Measurements from ENCODE around the gene PKNOX2.

PKNOX2 gene

DNA sequence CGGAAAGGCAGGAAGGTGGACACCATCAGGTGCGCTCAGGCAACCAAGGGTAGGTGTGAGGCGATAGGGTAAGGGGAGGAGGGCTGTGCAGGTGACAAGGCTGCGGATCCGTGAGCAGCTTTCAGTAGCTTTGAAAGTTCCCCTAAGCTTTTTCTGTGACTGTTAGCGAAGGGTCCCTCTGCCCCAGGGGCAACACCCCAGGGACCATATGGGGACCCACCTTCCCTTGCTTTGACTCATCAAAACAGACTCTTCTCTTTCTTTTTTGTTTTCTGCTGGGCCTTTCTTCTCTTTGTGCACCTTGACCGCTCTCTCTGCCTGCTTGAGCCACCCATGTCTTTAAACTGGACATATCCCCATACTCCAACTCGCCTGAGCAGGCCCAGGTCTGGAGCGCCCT is 194.6 kb downstream of the PKNOX2 start:
- DNase-seq (ENCODE audit: low read depth) = no peak

DNA sequence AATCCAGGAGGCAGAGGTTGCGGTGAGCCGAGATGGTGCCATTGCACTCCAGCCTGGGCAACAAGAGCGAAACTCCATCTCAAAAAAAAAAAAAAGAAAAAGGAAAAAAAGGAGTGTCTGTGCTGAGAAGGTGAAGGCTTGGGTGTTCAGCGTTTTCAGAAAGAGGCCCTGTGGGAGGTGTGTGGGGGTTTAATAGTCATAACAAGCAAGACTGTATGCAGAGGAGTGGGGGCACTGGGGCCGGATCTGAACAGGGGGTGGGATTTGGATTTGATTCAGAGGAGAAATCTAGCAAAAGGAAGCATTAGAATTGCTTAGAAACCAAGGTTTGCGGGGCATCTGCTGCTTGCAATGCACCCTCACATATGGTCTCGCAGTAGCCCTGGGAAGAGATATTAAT is 195.5 kb downstream of the PKNOX2 start:
- DNase-seq (ENCODE audit: low read depth) = no peak

DNA sequence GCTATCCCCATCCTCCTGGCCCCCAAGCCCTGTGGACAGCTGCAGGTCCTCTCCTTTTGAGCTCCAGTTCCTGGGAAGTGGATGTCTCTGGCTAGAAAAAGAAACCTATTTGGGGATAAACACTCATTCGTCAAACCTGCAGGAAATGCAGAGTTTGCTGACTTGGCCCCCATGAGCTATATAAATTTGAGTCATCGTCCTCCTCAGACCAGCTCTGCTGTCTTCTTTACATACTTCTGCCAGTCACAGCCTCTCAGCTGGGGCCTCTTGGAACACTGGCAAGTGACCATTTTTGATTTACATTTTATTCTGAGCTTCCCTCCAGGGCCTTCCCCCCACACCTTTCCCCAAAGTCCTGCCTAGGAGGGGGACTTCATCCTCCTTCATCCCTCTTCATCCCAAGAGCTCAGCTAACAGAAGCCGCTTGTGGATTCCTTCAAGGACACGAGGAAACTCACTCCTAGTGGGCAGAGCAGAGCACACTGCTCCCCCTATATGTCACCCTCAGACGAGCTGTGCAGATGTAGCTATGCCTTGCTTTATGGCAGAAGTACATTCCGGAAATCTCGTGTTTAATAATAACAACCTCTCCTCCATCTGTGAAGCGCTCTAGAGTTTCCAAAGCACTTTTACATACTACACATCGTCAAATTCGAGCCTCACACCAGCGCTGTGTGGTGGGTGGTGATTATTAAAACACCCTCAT is 199.7 kb downstream of the PKNOX2 start:
- DNase-seq (ENCODE audit: low read depth) = no peak

DNA sequence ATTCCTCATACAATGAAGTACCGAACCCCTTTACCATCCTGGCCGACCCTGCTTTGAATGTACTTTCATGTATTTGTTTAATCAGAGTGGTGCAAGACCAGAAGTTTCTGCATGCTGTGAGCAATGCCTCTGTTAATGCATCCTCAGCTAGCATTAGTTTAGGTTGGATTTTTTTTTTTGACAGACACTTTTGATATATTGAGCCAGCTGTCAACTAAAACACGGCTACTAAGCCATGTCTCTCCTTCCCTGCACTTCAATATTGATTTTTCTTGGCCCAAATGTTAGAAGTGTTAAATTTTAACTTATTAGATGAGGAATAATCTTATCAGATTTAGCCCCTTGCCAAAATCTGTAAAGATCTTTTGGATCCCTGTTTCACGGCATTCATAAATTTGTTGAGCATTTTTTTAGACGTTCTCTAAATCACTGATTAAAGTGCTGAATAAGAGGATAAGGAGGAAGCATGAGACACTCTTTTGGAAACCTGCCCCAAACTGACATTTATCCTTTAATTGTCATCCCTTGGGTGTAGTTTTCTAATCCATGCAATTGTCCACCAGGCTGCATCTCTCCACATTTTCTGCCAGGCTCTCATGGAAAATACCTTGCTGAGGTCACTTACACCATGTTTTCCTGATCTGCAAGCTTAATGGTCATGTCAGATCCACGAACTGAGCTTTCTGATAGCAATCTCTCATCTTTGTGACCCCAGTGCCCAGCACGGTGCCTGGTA is 200.8 kb downstream of the PKNOX2 start:
- DNase-seq (ENCODE audit: low read depth) = no peak

DNA sequence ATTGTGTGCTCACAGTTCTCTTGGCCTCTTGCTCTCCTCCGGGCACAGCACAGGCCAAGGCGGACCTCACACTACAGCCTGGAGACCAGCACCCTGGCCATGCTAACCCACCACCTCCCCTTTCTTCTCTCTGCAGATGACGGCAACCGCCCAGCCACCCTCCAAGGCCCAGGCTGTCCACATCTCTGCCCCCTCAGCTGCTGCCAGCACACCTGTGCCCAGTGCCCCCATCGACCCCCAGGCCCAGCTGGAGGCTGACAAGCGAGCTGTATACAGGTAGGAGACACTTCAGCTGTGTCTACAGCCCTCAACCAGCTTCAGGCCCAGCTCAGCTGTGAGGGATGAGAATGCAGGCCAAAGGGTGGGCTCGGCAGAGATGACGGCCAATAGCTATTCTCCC is 203.2 kb downstream of the PKNOX2 start:
- no peak for DNase-seq (ENCODE audit: low read depth)

DNA sequence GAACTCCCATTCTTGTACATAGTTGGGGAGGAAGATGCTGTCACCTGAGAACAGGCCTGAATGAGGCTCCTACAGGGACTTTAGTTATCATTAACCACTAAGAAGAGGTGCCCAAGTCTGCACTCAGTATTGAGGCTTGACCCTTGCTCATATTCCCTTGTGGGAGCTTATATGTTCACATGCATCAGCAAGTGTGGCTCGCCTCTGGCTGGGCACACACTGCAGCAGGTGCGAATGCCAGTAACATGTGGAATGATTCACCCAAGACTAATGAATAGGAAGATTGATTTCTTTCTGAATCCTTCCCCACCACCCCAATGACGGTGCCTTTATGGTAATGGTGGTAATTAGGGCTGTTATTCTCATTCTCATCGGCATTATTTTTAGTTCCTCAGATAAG is 204.2 kb downstream of the PKNOX2 start:
- DNase-seq (ENCODE audit: low read depth) = no peak

DNA sequence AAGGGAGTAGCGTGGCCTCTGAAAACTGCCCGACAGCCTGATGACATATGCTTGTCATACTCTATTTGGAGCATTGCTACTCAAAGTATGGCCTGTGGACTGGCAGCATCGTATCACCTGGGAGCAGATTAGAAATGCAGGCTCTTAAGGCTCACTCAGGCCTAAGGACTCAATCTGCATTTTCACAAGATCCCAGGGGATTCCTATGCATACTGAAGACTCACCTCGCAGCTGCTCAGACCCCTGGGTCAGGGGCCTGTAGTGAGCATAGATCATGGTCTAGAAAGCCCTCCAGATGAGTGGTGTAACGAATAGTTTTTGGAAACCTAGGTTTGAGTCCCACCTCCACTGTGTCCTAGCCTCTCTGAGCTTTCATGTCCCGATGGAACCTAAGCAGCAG is 205.3 kb downstream of the PKNOX2 start:
- no peak for DNase-seq (ENCODE audit: low read depth)

DNA sequence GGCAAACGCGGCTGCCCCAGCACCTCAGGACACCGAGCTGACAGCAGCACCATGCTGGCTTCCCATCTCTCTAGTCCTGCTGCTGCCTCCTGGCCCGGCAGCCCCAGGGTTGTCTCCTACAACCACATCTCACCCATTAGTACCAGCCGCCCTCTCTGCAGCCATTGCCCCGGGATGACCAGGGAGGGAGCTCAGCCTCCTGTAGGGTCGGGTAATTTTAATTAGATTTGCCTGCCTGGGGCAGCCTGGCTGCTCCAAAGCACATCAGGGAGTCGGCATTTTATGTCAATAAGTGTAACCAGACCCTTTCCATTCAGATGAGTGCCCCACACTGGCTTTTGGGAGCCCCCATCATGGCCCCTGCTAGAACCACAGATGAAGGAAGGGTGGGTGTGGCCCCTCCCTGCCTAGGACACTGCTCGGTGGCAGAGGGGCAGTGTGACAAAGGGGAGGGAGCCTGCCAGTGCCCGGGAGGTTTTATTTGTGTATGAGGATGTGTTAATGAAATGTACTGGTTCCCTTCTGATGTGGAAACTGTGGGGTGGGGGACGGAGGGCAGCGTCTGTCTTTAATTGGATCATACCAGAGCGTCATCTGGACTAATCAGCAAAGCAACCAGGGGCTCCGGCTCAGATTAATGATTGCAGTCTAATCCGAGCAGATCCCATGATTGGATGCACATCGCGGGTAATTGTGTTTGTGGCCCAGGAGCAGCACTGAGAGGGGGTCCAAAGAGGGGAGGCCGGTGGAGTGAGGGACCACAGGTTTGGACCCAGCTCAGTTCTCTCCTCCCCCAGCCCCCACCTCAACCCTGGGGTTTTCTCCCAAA is 206.2 kb downstream of the PKNOX2 start:
- no peak for DNase-seq (ENCODE audit: low read depth)

DNA sequence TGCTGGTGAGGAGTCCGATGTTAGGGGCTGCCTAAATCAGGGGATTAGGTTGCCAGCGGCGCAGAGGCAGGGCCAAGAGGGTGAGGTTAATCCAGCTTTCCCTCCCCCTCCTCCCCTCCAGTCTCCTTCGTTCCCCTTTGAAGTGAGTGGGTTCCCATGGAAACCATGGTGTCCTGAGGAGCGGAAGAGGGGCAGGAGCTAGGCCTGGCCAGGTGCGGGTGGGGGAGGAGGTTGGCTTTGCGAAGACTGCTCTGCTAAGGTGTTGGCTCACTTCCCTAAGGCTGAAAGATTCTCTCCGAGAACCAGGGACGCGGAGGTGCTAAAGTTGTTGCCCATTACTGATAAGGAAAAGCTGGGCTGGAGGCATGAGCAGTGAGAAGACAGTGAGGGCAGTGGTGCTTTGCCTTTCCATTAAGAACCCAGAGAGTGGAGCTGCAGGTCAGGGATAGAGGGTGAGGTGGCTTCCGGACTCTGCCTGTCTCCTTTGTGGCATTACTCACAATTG is 206.9 kb downstream of the PKNOX2 start:
- no peak for DNase-seq (ENCODE audit: low read depth)

DNA sequence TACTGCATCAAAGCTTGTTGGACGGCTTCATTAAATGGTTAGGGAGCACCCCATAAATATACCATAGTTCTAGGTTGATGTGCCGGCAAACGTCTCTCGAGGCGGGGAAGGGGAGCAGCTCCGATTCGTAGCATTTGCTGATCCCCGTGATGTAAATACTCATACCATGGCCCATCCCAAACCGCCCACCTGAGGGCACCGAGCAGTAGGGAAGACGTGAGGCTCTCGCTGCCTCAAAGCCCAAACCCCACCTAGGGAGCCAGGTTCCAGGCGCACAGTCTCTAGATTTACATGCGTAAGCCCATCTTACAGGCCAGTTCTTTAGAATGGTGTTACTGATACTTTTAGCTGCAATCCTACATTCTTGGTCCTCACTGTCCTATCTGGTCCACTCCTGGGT is 207.5 kb downstream of the PKNOX2 start:
- no peak for DNase-seq (ENCODE audit: low read depth)

DNA sequence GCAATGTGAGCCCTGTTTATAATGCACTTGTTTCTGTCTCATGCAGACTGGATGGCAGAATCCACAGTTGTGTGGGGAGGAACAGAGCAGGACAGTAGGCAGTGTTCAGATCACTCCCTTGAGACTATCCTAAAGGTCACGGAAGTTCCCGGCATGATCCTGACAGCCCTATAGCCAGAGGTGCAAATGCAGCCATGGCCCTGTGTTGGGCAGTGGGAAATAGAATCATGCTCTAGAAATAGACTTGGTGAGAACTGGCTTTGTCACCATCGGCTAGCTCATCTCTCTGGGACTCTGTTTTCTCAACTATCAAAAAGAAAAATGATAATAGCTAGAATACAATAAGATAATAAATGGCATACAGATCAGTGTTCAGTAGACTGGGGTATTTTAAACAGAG is 208.4 kb downstream of the PKNOX2 start:
- DNase-seq (ENCODE audit: low read depth) = no peak

DNA sequence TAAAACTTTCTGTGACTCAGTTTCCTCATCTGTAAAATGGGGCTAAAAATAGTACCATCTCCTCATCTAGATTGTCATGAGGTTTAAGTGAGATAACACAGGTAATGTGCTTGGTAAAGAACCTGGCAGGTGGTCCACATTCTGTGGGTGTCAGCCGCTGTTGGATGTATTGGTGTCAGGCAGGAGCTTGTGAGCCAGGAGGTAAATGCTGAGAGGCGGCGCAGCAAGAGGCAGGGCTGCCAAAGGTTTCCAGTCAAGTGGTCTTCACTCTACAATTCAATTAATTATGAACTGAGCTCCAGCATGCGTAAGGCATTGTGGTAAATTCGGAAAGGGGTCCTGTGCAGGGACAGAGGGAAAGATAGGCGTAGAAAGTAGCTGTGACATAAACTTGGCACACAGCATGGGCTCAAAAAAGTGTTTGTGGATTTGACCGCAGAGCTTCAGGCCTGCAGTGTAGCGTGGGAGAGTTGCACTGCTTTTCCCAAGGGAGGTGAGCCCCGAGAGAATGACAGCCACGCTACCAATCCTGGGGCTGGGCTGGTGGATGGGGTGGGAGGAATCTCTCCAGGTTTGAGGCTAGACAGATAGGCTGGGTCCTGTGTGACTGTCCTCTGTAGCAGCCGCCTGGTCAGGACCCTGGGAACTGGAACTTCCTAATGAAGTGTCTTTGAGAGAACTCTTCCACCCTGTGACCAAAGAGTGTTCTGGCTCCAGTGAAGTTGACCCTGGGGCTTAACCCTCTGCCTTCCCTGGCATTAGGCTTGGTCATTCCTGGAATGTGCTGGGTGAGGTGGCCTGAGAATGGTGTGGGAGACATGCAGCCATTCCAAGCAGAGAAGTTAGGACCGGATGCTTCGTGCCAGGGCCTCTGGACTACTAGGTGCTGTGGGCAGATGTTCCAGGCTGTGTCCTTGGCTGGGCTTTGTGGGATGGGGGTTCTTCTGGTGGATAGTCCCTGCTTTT is 209.2 kb downstream of the PKNOX2 start:
- no peak for DNase-seq (ENCODE audit: low read depth)

DNA sequence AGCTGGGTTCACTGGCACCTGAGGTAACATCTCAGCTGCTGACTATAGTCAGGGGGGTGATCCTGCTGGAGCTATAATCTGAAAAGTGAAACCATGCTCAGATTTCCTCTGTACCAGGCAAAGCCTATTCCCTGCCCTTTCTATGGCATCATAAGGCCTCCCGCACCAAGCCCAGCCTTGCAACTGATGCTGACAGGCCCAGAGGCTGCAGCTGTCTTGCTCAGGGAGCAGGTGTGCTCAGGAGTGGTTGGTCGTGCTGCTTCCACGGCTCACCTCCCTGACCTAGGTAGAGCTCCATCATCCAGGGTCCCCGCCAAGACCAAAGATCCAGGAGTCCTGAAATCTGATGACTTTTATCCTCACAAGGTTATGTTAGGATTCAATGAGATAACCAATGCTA is 209.8 kb downstream of the PKNOX2 start:
- no peak for DNase-seq (ENCODE audit: low read depth)

DNA sequence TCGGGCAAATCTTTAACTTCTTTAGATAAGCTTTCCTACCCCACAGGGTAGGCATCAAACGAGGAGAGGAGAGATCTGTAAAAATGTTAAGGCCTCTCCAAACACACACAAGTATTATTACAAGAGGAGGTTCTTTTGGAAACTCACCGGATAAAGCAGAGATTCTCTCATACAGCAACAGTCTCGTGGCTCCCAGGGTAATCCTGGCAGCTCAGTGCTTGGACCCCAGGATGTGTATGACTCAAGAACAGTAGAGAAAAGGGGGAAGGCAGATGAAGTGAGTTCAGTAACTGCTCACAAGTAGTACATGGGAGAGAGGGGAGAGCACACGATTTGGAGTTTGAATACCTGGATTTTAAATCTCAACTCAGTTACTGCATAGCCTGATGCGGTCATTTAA is 210.6 kb downstream of the PKNOX2 start:
- no peak for DNase-seq (ENCODE audit: low read depth)

DNA sequence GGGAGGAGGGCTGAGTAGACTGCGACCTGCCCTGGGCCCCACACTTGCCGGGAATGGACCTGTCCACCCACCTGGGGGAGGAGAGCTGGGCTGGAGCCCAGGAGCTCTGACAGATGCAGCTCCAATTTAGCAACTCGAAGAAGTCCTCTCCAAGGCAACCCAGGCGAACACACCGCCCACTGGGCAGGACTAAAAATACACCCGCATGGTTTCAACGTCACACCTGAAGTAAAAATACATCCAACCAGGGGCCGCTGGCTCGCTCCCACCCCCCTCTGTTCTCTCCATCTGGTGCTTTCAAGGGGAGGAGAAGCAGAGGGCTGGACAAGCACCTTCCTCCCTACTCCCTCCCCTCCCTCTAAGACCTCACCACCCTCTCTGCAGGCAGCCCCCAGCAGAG is 211.6 kb downstream of the PKNOX2 start:
- no peak for DNase-seq (ENCODE audit: low read depth)

DNA sequence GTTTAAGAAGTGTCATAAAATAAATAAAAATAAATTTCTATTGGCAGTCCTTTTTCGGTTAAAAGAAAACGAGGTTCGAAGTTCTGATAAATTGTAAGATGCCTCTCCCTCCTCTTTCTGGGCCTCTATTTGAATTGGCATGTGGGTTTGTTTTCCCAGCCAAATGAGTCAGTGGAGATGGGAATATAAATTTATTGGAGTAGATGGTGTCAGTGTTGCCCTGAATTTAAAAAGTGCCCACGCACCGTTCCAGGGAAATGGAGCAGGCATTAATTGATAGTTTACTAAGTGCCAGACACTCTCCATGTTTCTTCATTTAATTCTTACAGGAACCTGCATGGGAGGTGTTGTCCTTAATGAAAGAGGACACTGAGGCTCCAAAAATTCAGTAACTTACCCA is 212.3 kb downstream of the PKNOX2 start:
- DNase-seq (ENCODE audit: low read depth) = no peak

DNA sequence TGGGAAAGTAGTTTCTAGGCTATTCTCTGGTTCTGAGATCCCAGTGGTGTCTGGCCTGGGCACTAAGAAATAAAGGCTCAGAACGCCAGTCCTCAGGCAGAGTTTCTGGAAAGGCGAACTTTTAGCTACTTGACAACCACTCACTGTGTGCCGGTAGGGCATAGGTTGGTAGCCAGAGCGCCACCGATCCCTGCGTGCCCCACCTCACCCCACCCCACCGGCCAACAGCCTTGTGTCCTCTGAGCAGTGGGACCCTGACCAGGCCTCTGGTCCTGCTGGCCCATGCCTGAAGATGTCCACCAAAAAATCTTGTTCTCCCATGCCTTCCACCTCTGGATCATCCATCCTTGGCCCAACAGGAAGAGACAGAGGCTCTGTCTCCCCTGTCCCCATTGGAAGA is 213.5 kb downstream of the PKNOX2 start:
- DNase-seq (ENCODE audit: low read depth) = no peak

DNA sequence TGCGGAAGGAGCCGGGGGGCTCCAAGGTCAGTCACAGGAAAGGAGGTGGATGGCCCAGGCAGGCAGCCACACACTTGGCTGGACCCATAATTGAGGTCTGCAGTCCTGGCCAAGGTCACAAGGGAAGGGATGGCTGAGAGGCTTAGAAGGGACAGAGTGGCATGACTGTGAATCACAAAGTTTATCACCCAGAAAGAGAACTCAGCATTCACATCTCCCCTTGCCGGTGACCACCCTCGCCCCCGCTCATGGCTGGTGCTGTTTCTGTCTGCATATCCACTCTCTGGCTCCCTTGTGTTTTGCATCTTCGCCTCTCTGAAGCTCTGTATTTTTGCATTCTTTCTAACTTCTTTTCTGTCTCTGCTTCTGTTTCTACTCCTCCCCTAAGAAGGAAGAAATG is 214.0 kb downstream of the PKNOX2 start:
- DNase-seq (ENCODE audit: low read depth) = no peak

DNA sequence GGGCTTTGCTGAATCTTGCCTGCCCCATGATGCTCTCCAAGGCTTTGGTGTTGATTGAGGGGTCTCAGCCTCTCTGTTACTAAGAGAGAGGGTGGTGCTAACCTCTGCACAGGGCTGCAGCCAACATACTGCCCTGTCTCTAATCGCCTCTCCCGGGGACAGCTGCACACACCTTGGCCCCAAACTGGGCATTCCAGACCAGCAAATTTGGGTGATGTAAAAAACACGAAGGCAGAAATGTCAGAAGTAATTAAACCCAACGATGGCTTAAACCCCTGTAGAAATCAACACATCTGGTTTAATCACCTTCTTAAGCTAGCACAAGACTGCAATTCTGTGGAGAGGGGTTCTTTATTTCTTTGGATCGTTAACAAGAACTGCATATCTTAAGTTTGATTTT is 215.0 kb downstream of the PKNOX2 start:
- no peak for DNase-seq (ENCODE audit: low read depth)

DNA sequence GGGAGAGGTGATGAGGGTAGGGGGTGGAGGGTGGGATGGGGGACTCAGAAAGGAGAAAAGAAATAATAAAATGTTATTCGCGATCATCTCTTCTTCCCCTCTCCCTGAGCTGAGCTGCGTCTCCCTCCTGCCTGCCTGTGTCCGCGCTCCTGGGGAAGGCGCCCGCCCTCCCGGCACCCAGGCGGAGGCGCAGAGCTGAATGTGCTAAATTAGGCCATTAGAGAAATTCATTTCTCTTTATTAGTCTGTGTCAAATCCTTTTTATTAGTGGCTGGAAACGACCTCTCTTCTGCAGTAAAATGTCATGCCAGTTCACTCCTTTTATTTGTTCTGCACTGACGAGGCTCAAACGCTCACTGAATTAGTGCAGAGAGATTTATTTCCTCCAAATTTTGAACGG is 215.4 kb downstream of the PKNOX2 start:
- no peak for DNase-seq (ENCODE audit: low read depth)

DNA sequence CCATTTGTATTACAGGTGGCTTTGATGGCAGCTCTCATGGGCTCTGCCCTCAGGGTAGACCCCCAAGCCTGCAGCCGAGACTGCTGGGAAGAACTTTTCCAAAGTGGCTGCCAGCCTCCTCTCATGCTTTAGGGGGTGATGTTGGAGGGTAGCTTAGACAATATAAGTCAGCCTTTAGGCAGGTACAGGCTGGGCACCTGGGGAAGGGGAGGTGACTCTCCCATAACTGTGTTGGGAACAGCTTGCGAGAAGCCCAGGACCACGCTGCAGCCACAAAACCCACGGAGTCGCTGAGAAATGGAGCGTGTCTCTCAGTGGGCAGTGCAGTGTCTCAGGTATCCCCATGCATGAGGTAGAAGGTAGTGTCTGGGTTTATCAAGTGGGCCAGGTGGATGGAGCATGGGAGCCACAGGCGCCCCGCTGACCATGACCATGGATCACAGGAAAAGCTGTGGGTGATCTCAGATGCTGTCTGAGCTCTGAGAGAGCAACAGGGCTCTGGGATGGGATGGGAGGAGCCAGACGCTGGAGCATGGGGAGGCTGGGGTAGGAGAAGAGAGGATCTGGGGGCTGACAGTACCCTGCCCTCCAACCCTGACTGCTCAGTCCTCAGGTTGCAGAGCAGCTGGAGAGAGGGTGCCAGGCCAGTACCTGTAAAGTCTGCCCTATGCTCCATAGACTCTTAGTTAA is 216.3 kb downstream of the PKNOX2 start:
- DNase-seq (ENCODE audit: low read depth) = no peak

Measured in activated T-helper 1 cell treated with Interleukin-2 at 50 U/mL for 16 hours (primary cell).